Adrenal gland (tissue), 12 donors: ENCODE measurements around the gene ADARB2. TPM values are rescaled to one million over a fixed set of nuclear protein-coding genes. Genes with fewer than 3 reads are reported as not detected.
A peak's percentile ranks its signal among the peaks of the same experiment; 100 is the strongest.

Source experiments
- DNase-seq, 7 donors: peaks; one replicate each; pipeline ENCODE4 v3.0.0-alpha.2; 2019 to 2020
- H3K27ac ChIP-seq, 5 donors: fragments of 200-600 bp; sonication (generic) in 4 of 5; 1 replicate in 3 of 5; 2 replicates in 2 of 5; pipeline versions ENCODE4 v1.5.1 to v1.8.0; 2016 to 2020; ENCODE audit warnings: mild to moderate bottlenecking in 1 of 5
- H3K27me3 ChIP-seq: fragments of 200-600 bp; 2 replicates; pipeline ENCODE4 v1.8.0; 2021
- H3K36me3 ChIP-seq, 2 donors: fragments of 200-600 bp; replicated peaks in 1 of 2; 1 replicate in 1 of 2; 2 replicates in 1 of 2; pipeline versions ENCODE4 v1.5.1 to v1.8.0; 2018 to 2022
- H3K4me1 ChIP-seq, 2 donors: fragments of 200-600 bp; replicated peaks in 1 of 2; 1 replicate in 1 of 2; 2 replicates in 1 of 2; pipeline versions ENCODE4 v1.5.1 to v1.8.0; 2018 to 2021
- H3K4me3 ChIP-seq, 4 donors: fragments of 200-600 bp; sonication (generic) in 3 of 4; one replicate each; pipeline ENCODE4 v1.5.1; 2016 to 2018
- H3K9me3 ChIP-seq, 3 donors: fragments of 200-600 bp; sonication (generic) in 1 of 3; replicated peaks in 1 of 3; 1 replicate in 2 of 3; 2 replicates in 1 of 3; pipeline versions ENCODE4 v1.5.1 to v1.8.0; 2016 to 2021
- POLR2A ChIP-seq, 2 donors: fragments of 450-650 bp; IDR thresholded peaks; one replicate each; pipeline ENCODE4 v1.6.1; 2017; ENCODE audit warnings: antibody characterized with exemption in 2 of 2, mild to moderate bottlenecking in 2 of 2, moderate library complexity in 1 of 2
- WGBS, 4 donors: extraction: QIAGEN DNeasy Blood & Tissue Kit in 2 of 4; methylation state at CpG; one replicate each; pipeline versions ENCODE4 v1.1.5 to v1.1.7; 2013 to 2017; 5-methylcytosine and 5-hydroxymethylcytosine counted together
- intact Hi-C, 2 donors: fragments of 100-400 bp; cut with DNase I; formaldehyde crosslinking; loops; one replicate each; pipeline versions ENCODE4 v1.14.1 to v1.15.0; 2022 to 2023
- polyA plus RNA-seq, 3 donors: library from polyadenylated mRNA; stranded (reverse); fragments of 200-250 nt in 2 of 3; fragments of 350-450 nt in 1 of 3; fragmentation: Illumina TruSeq in 1 of 3; extraction: RNeasy Lipid Tissue Mini Kit (QIAGEN cat#74804) in 1 of 3; gene quantifications; one replicate each; pipeline ENCODE4 v1.2.3, GENCODE V29; 2013 to 2014
- total RNA-seq, 9 donors: library from RNA; depleted of rRNA in 4 of 9; stranded (reverse); fragments of >200 nt in 4 of 9; fragments of 120-200 nt in 1 of 9; fragmentation: NEBNext Ultra II Directional in 1 of 9; extraction: Animal tissue kit (Norgen Biotek cat#: 25700) in 1 of 9; gene quantifications; one replicate each; pipeline versions ENCODE4 v1.1.0 to v1.2.4, GENCODE V29; 2013 to 2023
- TF ChIP-seq, protein P1 (sequence below), 6 experiments: fragments of 450-650 bp in 4 of 6; fragments of 200-600 bp in 2 of 6; sonication (generic) in 1 of 6; IDR thresholded peaks; 1 replicate in 5 of 6; 2 replicates in 1 of 6; pipeline versions ENCODE4 v1.5.1 to v1.8.0; 2016 to 2021; ENCODE audit warnings: antibody characterized with exemption in 6 of 6, mild to moderate bottlenecking in 2 of 6, moderate library complexity in 1 of 6
- donor health status: healthy with polysubstance abuse.
- donor health status: Bipolar disorder and iron deficiency.
- donor health status: DM: yes; HTN: yes; CAD: no.
- donor health status: DM: no; HTN: no; CAD: no.
- donor health status: DM: no; HTN: no; CAD: no.
- donor health status: DM: yes; HTN: yes; CAD: no.

ADARB2 gene
- total and polyA plus RNA-seq, 12 donors = 0.14 to 3.1 (median 0.91) TPM

- TF ChIP-seq, protein P1, sequence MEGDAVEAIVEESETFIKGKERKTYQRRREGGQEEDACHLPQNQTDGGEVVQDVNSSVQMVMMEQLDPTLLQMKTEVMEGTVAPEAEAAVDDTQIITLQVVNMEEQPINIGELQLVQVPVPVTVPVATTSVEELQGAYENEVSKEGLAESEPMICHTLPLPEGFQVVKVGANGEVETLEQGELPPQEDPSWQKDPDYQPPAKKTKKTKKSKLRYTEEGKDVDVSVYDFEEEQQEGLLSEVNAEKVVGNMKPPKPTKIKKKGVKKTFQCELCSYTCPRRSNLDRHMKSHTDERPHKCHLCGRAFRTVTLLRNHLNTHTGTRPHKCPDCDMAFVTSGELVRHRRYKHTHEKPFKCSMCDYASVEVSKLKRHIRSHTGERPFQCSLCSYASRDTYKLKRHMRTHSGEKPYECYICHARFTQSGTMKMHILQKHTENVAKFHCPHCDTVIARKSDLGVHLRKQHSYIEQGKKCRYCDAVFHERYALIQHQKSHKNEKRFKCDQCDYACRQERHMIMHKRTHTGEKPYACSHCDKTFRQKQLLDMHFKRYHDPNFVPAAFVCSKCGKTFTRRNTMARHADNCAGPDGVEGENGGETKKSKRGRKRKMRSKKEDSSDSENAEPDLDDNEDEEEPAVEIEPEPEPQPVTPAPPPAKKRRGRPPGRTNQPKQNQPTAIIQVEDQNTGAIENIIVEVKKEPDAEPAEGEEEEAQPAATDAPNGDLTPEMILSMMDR (IDR thresholded peaks at IDR 0.05) = no peak
- no peak for TF ChIP-seq POLR2A (IDR thresholded peaks at IDR 0.05)
- H3K27ac ChIP-seq = no peak overlapping the region
- no peaks in the 10 kb centered on the region for H3K9me3 ChIP-seq
- DNase-seq = peak in 1 of 7 donors; percentile 33
- no peaks in the 10 kb centered on the region for H3K36me3 ChIP-seq
- 86 to 94% (median 90%) methylated on average over 18 to 19 of the region's 19 CpGs for WGBS, 4 donors
- intact Hi-C loops = no loop called here
- no peaks in the 10 kb centered on the region for H3K27me3 ChIP-seq
- no peaks in the 10 kb centered on the region for H3K4me1 ChIP-seq
- H3K4me3 ChIP-seq = no peak overlapping the region
Measured at GRCh38 chr10:1206601-1207000, 530.7 kb downstream of the ADARB2 start.

DNA sequence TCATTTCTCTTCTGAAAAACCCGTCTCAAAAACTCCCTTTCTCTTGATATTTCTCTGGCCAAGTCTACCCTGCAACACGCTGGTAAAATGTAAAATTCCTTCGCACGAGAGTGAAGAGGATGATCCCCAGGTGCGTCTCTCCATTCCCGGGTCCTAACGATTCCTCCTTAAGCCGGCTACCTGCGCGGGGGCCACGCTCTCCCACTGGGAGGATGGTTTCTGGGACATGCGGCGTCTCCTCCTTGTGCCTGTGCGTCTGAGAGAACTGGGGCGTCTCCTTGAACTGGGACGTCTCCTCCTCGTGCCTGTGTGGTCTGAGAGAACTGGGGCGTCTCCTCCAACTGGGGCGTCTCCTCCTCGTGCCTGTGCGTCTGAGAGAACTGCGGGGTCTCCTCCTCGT is 531.2 kb downstream of the ADARB2 start:
- intact Hi-C loops = no loop called here
- TF ChIP-seq, protein P1 (IDR thresholded peaks at IDR 0.05) = no peak
- no peak for TF ChIP-seq POLR2A (IDR thresholded peaks at IDR 0.05)
- Histone ChIP-seq H3K4me1 (no peaks in the 10 kb centered on the region), H3K27me3 (no peaks in the 10 kb centered on the region), H3K9me3 (no peaks in the 10 kb centered on the region), H3K27ac (no peak overlapping the region), H3K36me3 (no peaks in the 10 kb centered on the region), H3K4me3 (no peak overlapping the region)
- WGBS, 4 donors = 80 to 87% (median 84%) methylated on average over 19 to 23 of the region's 23 CpGs
- peak in 1 of 7 donors; percentile 33 for DNase-seq

DNA sequence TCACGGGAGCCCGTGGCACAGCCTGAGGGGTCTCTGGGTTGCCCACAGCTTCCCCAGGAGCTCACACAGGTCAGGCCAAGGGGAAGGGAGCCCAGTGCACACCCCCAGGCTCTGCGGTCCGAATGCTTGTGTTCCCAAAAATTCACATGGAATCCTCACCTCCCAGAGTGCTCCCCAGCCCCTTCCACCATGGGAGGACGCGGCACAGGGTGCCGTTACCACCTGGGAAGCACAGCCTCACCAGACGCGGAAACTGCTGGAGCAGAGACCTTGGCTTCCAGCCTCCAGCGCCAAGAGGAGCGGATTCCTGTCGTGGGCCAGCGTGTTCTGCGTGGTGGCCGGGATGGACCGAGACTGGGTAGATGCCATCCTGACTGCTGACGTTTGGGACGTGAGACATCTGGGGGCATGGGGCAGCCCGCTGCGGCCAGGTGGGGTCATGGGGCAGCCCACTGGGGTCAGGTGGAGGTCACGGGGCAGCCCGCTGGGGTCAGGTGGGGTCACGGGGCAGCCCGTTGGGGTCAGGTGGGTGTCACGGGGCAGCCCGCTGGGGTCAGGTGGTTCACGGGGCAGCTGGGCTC is 531.8 kb downstream of the ADARB2 start:
- Histone ChIP-seq H3K27me3 (no peaks in the 10 kb centered on the region), H3K4me1 (no peaks in the 10 kb centered on the region), H3K4me3 (no peak overlapping the region), H3K27ac (no peak overlapping the region), H3K36me3 (no peaks in the 10 kb centered on the region), H3K9me3 (no peaks in the 10 kb centered on the region)
- intact Hi-C loops = no loop called here
- WGBS, 4 donors = 84 to 92% (median 90%) methylated on average over 19 to 27 of the region's 27 CpGs
- DNase-seq = peak in 1 of 7 donors; percentile 29
- no peak for TF ChIP-seq POLR2A (IDR thresholded peaks at IDR 0.05)
- TF ChIP-seq, protein P1 (IDR thresholded peaks at IDR 0.05) = no peak

DNA sequence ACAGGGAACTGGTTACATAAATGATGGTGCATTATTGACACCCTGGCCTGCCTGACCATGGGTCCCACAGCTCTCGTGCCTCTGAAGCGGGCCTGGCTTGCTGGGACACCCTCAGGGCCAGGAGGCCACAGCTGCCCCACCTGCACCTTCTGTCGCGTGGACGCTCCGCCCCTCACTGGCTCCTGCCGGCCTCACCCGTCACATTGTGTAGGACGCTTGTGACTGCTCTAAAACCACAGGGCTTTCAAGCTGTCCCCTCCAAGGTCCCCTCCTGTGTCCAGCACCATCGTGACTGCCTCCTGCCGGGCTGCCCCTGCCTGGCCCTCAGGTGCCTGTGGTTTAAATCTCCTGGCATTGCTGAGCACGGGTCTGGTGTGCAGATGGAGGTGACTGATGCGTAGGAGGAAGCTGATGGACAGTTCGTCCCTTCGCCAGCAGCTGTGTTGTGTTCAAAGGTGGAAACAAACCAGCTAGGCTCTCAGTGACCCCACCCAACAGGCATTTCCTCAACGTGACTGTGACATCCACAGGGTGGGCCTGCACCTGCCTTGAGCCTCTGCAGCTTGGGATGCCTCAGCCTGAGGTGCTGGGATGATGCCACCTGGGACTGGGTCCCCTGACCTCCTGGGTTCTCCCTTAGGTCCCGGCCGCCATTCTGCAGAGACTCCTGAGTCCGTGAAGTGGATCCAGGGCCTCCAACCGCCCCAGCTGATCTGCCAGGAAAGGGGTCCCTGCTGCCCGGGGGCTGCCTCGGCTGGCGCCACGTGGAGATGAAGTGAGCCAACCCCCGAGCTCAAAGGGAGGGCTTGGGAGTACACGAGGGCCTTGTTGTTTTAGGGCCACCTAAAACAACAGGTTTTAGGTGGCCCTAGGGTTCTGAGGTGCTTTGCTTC is 532.6 kb downstream of the ADARB2 start:
- WGBS, 4 donors = 83 to 94% (median 87%) methylated on average over 10 to 26 of the region's 26 CpGs

More for the DNA sequence above, 532.6 kb downstream of the ADARB2 start:
- intact Hi-C loops = no loop called here
- Histone ChIP-seq H3K4me3 (no peak overlapping the region), H3K9me3 (no peaks in the 10 kb centered on the region), H3K4me1 (no peaks in the 10 kb centered on the region), H3K36me3 (no peaks in the 10 kb centered on the region), H3K27ac (no peak overlapping the region), H3K27me3 (no peaks in the 10 kb centered on the region)
- no peak for TF ChIP-seq POLR2A (IDR thresholded peaks at IDR 0.05)
- TF ChIP-seq, protein P1 (IDR thresholded peaks at IDR 0.05) = no peak
- peak in 1 of 7 donors; percentile 23 for DNase-seq
